ENCODE measurements around the gene FLYWCH1.
A peak's percentile ranks its signal among the peaks of the same experiment; 100 is the strongest.

The FLYWCH1 gene

DNA sequence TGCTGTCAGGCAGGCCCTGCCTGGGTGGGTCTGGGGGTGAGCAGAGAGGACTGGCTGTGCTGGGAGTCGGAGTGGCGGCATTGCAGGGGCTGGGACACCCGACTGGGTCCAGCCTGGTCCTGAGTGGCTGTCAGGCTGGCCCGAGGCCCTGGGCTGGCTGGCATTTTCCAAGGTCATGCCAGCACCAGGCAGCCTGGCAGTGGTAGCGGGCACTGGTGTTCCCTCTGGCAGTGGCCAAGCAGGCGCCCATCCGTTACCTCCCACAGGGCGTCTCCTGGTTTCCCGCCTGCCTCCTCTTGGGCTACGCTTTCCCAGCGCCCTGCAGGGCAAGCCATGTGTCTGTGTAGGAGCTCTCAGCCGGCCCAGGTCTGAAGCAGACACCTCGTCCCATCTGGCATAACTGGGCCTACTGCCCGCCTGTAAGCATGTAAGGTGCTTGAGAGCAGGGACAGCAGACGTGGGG is 74.2 kb downstream of the FLYWCH1 start:
- DNase-seq: no peak

DNA sequence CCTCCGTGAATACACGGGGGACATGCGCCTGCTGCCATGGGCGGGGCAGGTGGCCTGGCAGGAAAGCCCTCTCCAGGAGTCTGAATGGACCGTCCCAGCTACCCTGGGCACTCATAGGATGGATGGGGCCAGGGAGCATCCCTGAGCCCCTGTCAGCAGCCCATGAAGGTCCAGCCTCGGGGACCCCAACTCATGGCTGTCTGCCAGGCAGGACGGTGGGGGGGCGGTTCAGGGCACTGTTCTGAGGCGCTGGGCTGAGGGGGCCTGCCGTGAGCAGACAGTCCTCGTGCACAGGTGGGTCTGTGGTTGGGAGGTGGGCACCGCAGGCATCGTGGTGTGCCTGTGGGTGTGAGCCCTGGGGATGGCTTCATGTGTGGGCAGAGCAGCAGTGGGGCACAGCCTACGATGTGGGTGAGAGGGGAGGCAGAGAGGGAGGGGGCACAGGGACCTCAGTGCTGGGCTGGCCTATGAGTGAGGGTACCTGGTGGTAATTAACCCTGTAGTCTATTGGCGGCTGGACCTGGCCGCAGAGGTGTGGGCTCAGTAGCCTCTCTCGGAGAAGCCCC is 75.0 kb downstream of the FLYWCH1 start:
- DNase-seq: no peak

DNA sequence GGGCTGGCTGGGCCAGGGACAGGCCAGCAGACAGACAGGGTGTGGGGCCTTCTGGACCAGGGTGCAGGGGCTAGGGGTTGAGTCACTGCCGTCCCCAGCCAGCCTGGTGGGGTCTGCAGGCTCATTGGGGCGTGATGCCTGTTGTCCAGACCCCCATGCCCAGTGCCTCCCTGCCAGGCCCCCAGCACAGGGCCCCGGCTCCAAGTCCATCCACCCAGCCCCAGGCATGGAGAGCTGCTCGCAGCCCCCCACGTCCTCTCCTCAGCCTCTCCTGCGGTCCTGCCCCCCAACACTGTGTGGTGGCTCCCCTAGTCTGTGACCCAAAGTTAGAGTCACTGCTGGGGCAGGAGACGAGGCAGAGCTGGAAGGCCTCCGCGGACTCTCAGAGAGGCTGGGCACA is 75.6 kb downstream of the FLYWCH1 start:
- DNase-seq: no peak

DNA sequence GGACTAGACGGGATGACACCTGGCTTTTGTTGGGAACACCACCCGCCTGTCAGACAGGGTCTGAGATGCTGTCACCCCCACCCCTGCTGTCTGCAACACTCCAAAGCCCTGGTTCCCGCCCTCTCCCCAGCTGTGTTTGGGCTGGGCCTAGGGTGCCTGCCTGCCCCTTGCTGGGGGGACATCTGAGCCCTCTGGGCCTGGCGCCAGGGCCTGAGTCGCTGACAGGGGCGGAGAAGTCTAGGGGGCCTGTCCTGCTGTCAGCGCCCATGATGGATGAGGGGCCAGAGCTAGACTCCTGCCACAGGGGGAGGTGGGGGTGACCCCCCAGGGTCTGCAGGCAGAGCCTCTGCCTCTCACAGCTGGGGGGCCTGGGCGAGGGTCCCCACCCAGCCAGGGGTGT is 76.1 kb downstream of the FLYWCH1 start:
- DNase-seq: peak; percentile 52

DNA sequence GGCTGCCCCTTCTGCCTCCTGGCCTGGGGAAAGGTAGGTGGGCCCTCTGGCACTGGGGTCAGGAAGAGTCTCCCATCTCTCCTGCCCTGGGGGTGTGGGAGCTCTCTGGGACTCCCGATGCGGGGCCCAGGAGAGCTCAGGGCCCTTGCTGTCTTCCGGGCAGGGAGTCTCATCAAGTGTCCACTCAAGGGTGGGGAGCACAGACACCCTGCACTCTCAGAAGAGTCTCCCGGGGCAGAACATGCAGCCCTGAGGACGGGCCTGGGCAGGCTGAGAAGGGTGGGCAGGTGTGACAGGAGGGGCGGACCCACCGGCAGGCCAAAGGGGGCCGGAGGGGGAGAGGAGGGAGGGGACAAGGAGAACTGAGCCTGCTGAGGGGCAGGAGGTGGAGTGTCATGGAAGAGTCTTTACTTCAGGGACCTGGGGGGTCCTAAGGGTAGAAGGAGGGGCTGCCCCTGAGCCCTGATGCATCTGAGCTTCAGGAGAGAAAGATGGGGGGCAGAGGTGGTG is 76.9 kb downstream of the FLYWCH1 start:
- DNase-seq: no peak

DNA sequence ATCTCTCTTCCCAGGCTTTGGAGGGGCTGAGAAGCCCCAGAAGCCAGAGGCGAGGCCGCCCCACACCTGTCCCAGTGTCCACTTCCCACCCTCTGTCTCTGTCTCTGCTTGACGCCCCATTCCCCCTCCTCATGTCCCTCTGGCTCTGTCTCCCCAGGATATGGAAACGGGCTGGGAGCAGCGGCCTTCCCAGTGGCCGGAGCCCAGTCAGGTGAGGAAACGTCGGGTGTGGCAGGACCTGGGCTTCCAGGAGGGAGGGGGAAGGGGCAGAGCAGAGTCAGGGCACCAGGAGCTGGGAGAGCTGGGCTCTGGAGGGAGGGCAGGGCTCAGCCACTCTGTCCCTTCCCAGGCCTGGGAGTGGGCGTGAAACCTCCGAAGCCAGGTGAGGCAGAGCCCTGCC is 79.2 kb downstream of the FLYWCH1 start:
- no peak for DNase-seq

DNA sequence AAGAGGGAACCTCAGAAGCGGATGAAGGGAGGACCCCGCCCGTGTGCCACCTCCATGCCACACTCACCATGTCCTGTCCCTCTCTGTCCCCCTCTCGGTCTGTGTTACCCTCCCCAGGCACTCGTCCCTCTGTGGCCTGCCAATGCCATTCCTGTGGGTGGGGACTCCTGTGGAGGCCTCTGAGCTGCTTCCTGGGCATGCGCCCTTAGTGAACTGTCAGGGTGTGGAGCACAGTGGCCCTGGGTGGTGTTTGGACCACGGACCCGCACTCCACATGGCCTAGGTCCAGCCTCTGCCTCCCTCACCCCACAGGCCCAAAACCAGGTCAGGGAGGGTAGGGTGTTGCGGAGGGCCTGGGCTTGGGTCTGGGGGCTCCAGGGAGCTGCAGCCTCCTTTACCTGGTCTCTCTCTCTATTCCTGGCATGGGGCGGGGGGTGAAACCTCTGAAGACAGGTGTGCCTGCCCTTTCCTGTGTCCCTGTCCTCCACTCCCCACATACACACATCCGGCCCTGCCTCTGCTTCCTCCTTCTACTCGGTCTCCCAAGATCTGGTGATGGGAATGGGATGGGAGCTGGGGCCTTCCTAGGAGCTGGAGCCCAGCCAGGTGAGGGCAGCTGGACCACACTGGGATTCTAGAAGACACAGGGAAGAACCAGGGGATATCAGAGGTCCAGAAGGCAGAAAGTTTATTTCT is 80.0 kb downstream of the FLYWCH1 start:
- DNase-seq: no peak

DNA sequence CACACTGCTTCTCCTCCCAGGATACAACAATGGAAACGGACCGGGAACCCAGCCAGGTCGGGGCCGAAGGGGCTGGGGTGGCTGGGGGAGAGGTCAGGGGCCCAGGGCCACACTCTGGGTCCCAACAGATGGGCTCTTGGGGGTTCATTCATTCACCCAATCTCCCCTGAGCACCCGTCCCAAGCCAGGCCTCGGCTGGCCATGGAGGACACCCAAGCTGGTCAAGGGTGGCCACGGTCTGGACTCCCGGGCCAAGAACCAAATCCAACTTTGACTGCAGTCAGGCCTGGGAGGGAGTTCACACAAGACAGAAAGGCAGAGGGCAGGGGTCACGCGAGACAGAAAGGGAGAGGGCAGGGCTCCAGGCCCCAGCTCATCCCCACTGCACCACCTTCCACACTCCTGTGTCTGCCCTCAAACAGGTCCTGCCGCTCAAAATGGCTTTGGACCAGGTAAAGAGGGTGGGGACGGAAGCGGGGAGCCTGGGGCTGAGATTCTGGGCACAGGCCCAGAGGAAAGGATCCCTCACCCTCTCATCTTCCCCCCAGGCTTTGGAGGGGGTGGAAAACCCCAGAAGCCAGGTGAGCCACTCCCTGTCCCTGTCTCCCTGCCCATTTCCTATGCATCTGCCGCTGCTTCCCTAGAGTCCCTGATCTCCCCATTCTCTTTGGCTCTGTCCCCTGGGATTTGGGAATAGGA is 80.8 kb downstream of the FLYWCH1 start:
- DNase-seq: no peak

DNA sequence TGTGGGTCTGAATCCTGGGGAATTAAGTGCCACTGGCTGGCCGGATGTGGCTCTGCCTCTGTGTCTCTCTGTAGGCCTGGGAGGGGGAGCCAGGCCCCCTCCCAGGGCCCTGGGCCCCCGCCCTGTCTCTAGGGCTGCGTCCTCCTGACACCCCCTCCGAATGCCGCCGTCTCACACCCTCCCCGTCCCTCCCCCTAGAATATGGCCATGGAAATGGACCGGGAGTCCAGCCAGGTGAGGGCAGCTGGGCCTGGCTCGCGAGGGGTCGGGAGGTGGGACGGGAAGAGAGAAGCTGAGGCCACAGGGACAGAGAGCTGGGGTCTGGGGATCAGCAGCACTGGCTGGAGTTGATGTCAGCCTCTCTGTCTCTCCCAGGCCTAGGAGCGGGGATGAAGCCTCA is 84.6 kb downstream of the FLYWCH1 start:
- DNase-seq: no peak

DNA sequence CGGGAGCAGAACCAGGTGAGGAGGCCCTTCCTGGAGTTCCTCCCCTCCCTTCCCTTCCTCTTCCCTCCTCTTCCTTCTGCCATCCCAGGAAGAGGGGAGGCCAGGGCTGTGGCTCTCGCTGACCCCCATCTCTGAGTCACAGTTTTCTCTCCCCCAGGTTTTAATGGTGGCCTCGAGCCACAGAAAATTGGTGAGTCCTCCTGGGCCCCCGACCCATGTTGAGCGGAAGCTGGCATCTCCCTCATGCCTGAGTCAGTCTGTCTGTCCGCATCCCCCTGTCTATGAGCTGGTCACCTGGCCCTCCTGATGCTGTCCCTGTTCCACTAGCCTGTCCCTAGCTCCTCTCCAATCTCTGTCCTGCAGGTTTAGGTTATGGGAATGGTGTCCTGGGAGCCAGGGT is 88.2 kb downstream of the FLYWCH1 start:
- no peak for DNase-seq

DNA sequence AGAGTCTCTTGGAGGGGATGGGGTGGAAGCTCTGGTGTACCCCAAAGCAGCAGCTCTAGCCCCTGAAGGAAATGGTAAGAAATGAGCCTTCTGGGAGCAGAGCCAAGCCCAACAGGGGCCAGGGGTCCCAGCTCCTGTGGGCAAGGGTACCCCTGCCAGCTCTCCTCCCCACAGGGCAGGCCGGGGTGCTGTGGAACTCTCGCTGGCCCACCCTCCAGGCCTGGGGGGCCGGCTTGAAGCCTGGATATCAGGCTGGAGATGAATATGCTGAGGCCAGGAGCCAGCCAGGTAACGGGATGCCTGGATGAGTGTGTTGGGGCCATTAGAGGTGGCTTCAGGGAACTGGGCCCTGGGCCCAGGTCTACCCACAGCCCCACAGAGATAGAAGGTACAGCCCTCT is 88.8 kb downstream of the FLYWCH1 start:
- no peak for DNase-seq

Data from fibroblast of skin of abdomen (primary cell).